Lower leg skin (tissue), 4 donors: ENCODE measurements around the gene COL18A1. TPM values are rescaled to one million over a fixed set of nuclear protein-coding genes. Genes with fewer than 3 reads are reported as not detected.

Experiments
- DNase-seq, 2 donors: peaks; one replicate each; pipeline ENCODE4 v3.0.0-alpha.2; 2019; ENCODE audit warnings: low spot score in 2 of 2
- H3K4me3 ChIP-seq: fragments of 200-600 bp; sonication (generic); 2 replicates; pipeline ENCODE4 v1.5.1; 2017; ENCODE audit warnings: mild to moderate bottlenecking, low read depth; ENCODE audit not compliant: poor library complexity, severe bottlenecking
- CTCF ChIP-seq, 3 donors: fragments of 450-650 bp; IDR thresholded peaks; one replicate each; pipeline ENCODE4 v1.5.1; 2016; ENCODE audit warnings: antibody characterized with exemption in 3 of 3, mild to moderate bottlenecking in 3 of 3, moderate library complexity in 2 of 3
- POLR2A ChIP-seq, 2 donors: fragments of 450-650 bp; IDR thresholded peaks; one replicate each; pipeline ENCODE4 v1.6.1; 2016 to 2017; ENCODE audit warnings: antibody characterized with exemption in 2 of 2, mild to moderate bottlenecking in 1 of 2, moderate library complexity in 1 of 2
- WGBS, 2 donors: methylation state at CpG; one replicate each; pipeline ENCODE4 v1.1.5; 2018; 5-methylcytosine and 5-hydroxymethylcytosine counted together
- intact Hi-C: fragments of 100-400 bp; cut with DNase I; formaldehyde crosslinking; loops from one replicate; pipeline ENCODE4 v1.15.0; 2023; ENCODE audit warnings: low total_unique reads
- total RNA-seq, 4 donors: library from RNA; depleted of rRNA; stranded (reverse); fragments of >200 nt; gene quantifications; one replicate each; pipeline ENCODE4 v1.1.0, GENCODE V29; 2016

COL18A1 gene
- total RNA-seq, 4 donors from 2014 or later = 63.3 to 126 (median 85.9) TPM

- no peak overlapping the region for H3K4me3 ChIP-seq
- intact Hi-C loops = no loop called here
- TF ChIP-seq CTCF (IDR thresholded peaks at IDR 0.05) (peak in 1 of 3 donors; percentile 64), POLR2A (IDR thresholded peaks at IDR 0.05) (no peak)
- DNase-seq = no peak
- WGBS, 2 donors = 52 to 62% methylated on average over 32 of the region's 32 CpGs
These were observed 73.3 kb downstream of the COL18A1 start for GRCh38 chr21:45478115-45478801.

GRCh38 chr21:45478816-45479669 lies 74.1 kb downstream of the COL18A1 start:
- H3K4me3 ChIP-seq = no peak overlapping the region
- intact Hi-C loops = no loop called here
- WGBS, 2 donors = 93 to 94% methylated on average over 31 of the region's 31 CpGs
- DNase-seq = no peak
- TF ChIP-seq CTCF (IDR thresholded peaks at IDR 0.05) (no peak), POLR2A (IDR thresholded peaks at IDR 0.05) (no peak)

DNA sequence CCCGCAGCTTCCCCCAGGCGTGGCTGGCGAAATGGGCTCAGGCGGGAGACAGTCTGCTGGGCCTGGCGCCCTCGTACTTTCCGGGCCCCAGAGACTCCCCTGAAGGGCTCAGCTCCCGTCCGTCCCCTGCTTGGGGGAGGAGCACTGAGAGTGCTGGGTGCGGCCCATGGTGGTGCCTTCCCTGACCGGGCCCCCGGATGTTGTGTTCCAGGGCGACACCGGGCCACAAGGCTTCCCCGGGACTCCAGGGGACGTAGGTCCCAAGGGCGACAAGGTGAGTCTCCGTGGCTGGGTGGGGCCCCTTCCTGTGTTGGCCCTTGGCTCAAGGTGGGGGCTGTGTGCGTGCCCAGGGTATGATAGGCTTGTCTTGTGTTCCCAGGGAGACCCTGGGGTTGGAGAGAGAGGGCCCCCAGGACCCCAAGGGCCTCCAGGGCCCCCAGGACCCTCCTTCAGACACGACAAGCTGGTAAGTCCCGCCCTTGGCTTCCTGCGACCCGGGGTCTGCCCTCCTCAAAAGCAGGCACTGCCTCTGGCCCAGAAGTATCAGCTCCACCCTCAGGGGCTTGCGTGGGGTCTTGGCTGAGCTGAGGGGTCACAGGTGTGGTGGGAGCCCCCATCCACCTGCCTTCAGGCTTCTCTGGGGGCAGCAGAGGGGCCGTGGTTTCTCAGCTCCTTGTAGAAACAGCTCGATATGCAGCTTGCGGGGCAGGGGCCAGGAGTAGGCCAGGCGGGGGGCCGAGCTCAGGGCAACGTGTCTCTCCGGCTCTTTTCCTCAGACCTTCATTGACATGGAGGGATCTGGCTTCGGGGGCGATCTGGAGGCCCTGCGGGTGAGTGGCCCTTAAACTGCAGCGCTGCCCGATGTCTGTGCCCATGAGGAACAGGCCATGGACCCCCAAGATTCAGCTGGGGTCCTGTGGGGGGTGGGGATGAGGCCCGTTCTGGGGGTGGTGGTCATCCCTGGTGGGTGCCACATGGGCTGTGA lies 75.0 kb downstream of the COL18A1 start:
- H3K4me3 ChIP-seq = no peak overlapping the region
- DNase-seq = no peak
- intact Hi-C loops = no loop called here
- TF ChIP-seq POLR2A (IDR thresholded peaks at IDR 0.05) = no peak
- no peak for TF ChIP-seq CTCF (IDR thresholded peaks at IDR 0.05)
- 89 to 96% methylated on average over 28 to 37 of the region's 37 CpGs for WGBS, 2 donors

- TF ChIP-seq POLR2A (IDR thresholded peaks at IDR 0.05) = no peak
- no peak for TF ChIP-seq CTCF (IDR thresholded peaks at IDR 0.05)
- 93 to 95% methylated on average over 17 to 21 of the region's 35 CpGs for WGBS, 2 donors
- intact Hi-C loops = no loop called here
- H3K4me3 ChIP-seq = no peak overlapping the region
- DNase-seq = no peak
These were observed 75.9 kb downstream of the COL18A1 start for GRCh38 chr21:45480701-45481500.

GRCh38 chr21:45481566-45481965 lies 76.6 kb downstream of the COL18A1 start:
- intact Hi-C loops = no loop called here
- TF ChIP-seq POLR2A (IDR thresholded peaks at IDR 0.05) = no peak
- TF ChIP-seq CTCF (IDR thresholded peaks at IDR 0.05) = no peak
- H3K4me3 ChIP-seq = no peak overlapping the region
- 97% methylated on average over 15 to 16 of the region's 16 CpGs for whole genome bisulfite sequencing, 2 donors
- DNase-seq = no peak
